Measurements from ENCODE around the gene AGTPBP1. TPM values are rescaled to one million over a fixed set of nuclear protein-coding genes. Genes with fewer than 3 reads are reported as not detected.

The AGTPBP1 gene
- total RNA-seq, 1 experiment from 2014 or later = 54.7 TPM

- TF ChIP-seq HMGA2 (CRISPR knock-in tag; IDR thresholded peaks at IDR 0.05) (no peak), E2F4 (CRISPR knock-in tag; IDR thresholded peaks at IDR 0.05; ENCODE audit: borderline replicate concordance, low read depth) (no peak), SMAD3 (CRISPR knock-in tag; IDR thresholded peaks at IDR 0.05; ENCODE audit: borderline replicate concordance) (no peak), JUN (CRISPR knock-in tag; IDR thresholded peaks at IDR 0.05) (no peak), ZNF416 (CRISPR knock-in tag; IDR thresholded peaks at IDR 0.05) (no peak)
- CTCF ChIA-PET = no interaction called here
- H3K4me3 Mint-ChIP-seq = no peak overlapping the region
- no peaks in the 10 kb centered on the region for H3K27me3 Mint-ChIP-seq (ENCODE audit: low read depth)
- POLR2A ChIA-PET = no interaction called here
- peaks cover 4% of the 10 kb centered on the region for H3K36me3 Mint-ChIP-seq
- peaks cover 14% of the 10 kb centered on the region for H3K4me1 Mint-ChIP-seq
- ATAC-seq = no peak
- DNase-seq (ENCODE audit: low spot score) = no peak
- H3K27ac Mint-ChIP-seq = 0 out of 2 replicates have a peak overlapping the region, but pooled peaks have one; percentile 77
- no peaks in the 10 kb centered on the region for H3K9me3 Mint-ChIP-seq
Measured at GRCh38 chr9:85559526-85559925, 182.2 kb downstream of the AGTPBP1 start.

GRCh38 chr9:85554349-85554748 is 187.4 kb downstream of the AGTPBP1 start:
- H3K27ac Mint-ChIP-seq = no peak overlapping the region
- H3K9me3 Mint-ChIP-seq = no peaks in the 10 kb centered on the region
- H3K36me3 Mint-ChIP-seq = no peaks in the 10 kb centered on the region
- TF ChIP-seq ZNF396 (CRISPR knock-in tag; IDR thresholded peaks at IDR 0.05; ENCODE audit: borderline replicate concordance) (no peak), AR (CRISPR knock-in tag; IDR thresholded peaks at IDR 0.05) (no peak), ZNF512 (CRISPR knock-in tag; IDR thresholded peaks at IDR 0.05; ENCODE audit: borderline replicate concordance) (no peak)
- H3K4me3 Mint-ChIP-seq = no peak overlapping the region
- peaks cover 8% of the 10 kb centered on the region for H3K4me1 Mint-ChIP-seq
- peak; percentile 74 for ATAC-seq
- ChIA-PET CTCF (no interaction called here), POLR2A (no interaction called here)
- DNase-seq (ENCODE audit: low spot score) = no peak
- H3K27me3 Mint-ChIP-seq (ENCODE audit: low read depth) = no peaks in the 10 kb centered on the region

GRCh38 chr9:85553475-85553874 is 188.3 kb downstream of the AGTPBP1 start:
- Mint-ChIP-seq H3K4me1 (peaks cover 8% of the 10 kb centered on the region), H3K27ac (no peak overlapping the region), H3K9me3 (no peaks in the 10 kb centered on the region), H3K4me3 (no peak overlapping the region), H3K27me3 (ENCODE audit: low read depth) (no peaks in the 10 kb centered on the region), H3K36me3 (peaks cover 2% of the 10 kb centered on the region; the same call in 1 of the 2 replicates)
- no peak for ATAC-seq
- CTCF ChIA-PET = no interaction called here
- POLR2A ChIA-PET = no interaction called here
- DNase-seq (ENCODE audit: low spot score) = no peak
- TF ChIP-seq TEAD4 (CRISPR knock-in tag; IDR thresholded peaks at IDR 0.05) = no peak
- no peak for TF ChIP-seq JAZF1 (CRISPR knock-in tag; IDR thresholded peaks at IDR 0.05)
- no peak for TF ChIP-seq STAT6 (CRISPR knock-in tag; conservative IDR thresholded peaks at IDR 0.05; ENCODE audit: low read depth)
- TF ChIP-seq ATF1 (CRISPR knock-in tag; IDR thresholded peaks at IDR 0.05) = no peak
- TF ChIP-seq NR1H2 (CRISPR knock-in tag; IDR thresholded peaks at IDR 0.05) = no peak
- no peak for TF ChIP-seq ZNF263 (CRISPR knock-in tag; IDR thresholded peaks at IDR 0.05; ENCODE audit: low read depth)
- no peak for TF ChIP-seq ZNF423 (CRISPR knock-in tag; IDR thresholded peaks at IDR 0.05)
- no peak for TF ChIP-seq NFE2L1 (CRISPR knock-in tag; IDR thresholded peaks at IDR 0.05)
- TF ChIP-seq GRHL2 (CRISPR knock-in tag; IDR thresholded peaks at IDR 0.05; ENCODE audit: insufficient replicate concordance, severe bottlenecking) = no peak
- TF ChIP-seq NR2C2 (CRISPR knock-in tag; IDR thresholded peaks at IDR 0.05) = no peak
- TF ChIP-seq ZNF232 (CRISPR knock-in tag; IDR thresholded peaks at IDR 0.05) = no peak
- no peak for TF ChIP-seq ZNF512 (CRISPR knock-in tag; IDR thresholded peaks at IDR 0.05; ENCODE audit: borderline replicate concordance)
- no peak for TF ChIP-seq HMGXB4 (CRISPR knock-in tag; IDR thresholded peaks at IDR 0.05)
